H1 (cell line): ENCODE data around the gene KLHL14. TPM values are rescaled to one million over a fixed set of nuclear protein-coding genes. Genes with fewer than 3 reads are reported as not detected.

Source experiments
- CTCF ChIA-PET: fragments of 300-600 bp; sonication (Branson Sonifier 250); formaldehyde crosslinking; loops from one replicate; lab custom pipeline; 2021; ENCODE audit not compliant: partially characterized antibody; lab: Charles Lee
- POLR2A ChIA-PET: fragments of 300-600 bp; sonication (Branson Sonifier 250); formaldehyde crosslinking; loops from one replicate; lab custom pipeline; 2021; ENCODE audit warnings: inconsistent platforms; ENCODE audit not compliant: partially characterized antibody; lab: Charles Lee
- DNase-seq, 2 experiments: peaks; one replicate each; pipeline versions ENCODE4 v3.0.0 to v3.0.0-alpha.2; 2010 to 2022; ENCODE audit warnings: low spot score in 2 of 2, low read depth in 1 of 2, mixed read lengths in 1 of 2
- FAIRE-seq: peaks from 2 replicates; lab custom pipeline; 2011; peaks lifted over from hg19 to GRCh38; lab: Jason Lieb, UNC
- H2AFZ ChIP-seq: 2 replicates; pipeline ENCODE4 v1.8.1; 2012; ENCODE audit warnings: low read length, inconsistent platforms
- H2AK5ac ChIP-seq: 2 replicates; pipeline ENCODE4 v1.6.1; 2013; ENCODE audit warnings: low read depth, low read length
- H2BK120ac ChIP-seq: replicated peaks from 2 replicates; pipeline ENCODE3; 2013; ENCODE audit warnings: low read depth, low read length, inconsistent platforms
- H2BK12ac ChIP-seq: 2 replicates; pipeline ENCODE4 v1.6.1; 2013; ENCODE audit warnings: low read depth, low read length
- H2BK15ac ChIP-seq: 2 replicates; pipeline ENCODE4 v1.6.1; 2013; ENCODE audit warnings: low read length
- H2BK20ac ChIP-seq: 2 replicates; pipeline ENCODE4 v1.6.1; 2013; ENCODE audit warnings: low read length
- H2BK5ac ChIP-seq: 2 replicates; pipeline ENCODE4 v1.6.1; 2013; ENCODE audit warnings: low read depth, low read length
- H3K14ac ChIP-seq: 2 replicates; pipeline ENCODE4 v1.6.1; 2013; ENCODE audit warnings: inconsistent platforms; ENCODE audit not compliant: insufficient read length
- H3K18ac ChIP-seq: 2 replicates; pipeline ENCODE4 v1.6.1; 2013; ENCODE audit warnings: low read length; ENCODE audit errors: extremely low read depth
- H3K23ac ChIP-seq: 2 replicates; pipeline ENCODE4 v1.6.1; 2013; ENCODE audit warnings: inconsistent platforms; ENCODE audit not compliant: insufficient read length
- H3K23me2 ChIP-seq: 2 replicates; pipeline ENCODE4 v1.6.1; 2013; ENCODE audit warnings: low read depth, low read length
- H3K27ac ChIP-seq: 2 replicates; pipeline ENCODE4 v1.6.1; 2011; ENCODE audit warnings: low read depth, low read length, inconsistent platforms
- H3K27me3 ChIP-seq, 4 experiments: replicated peaks in 1 of 4; 1 replicate in 1 of 4; 2 replicates in 3 of 4; pipeline versions ENCODE4 v1.6.1 to v1.8.1; 2011 to 2013; ENCODE audit warnings: low read length in 3 of 4, mild to moderate bottlenecking in 3 of 4, inconsistent platforms in 2 of 4, mixed read lengths in 2 of 4, moderate library complexity in 1 of 4; ENCODE audit not compliant: control insufficient read depth in 3 of 4, insufficient read depth in 3 of 4; ENCODE audit errors: extremely low read depth in 1 of 4
- H3K36me3 ChIP-seq, 4 experiments: 2 replicates each; pipeline versions ENCODE4 v1.6.1 to v1.8.1; 2011 to 2013; ENCODE audit warnings: mild to moderate bottlenecking in 4 of 4, low read length in 3 of 4, moderate library complexity in 2 of 4, control low read depth in 1 of 4, inconsistent platforms in 1 of 4; ENCODE audit not compliant: insufficient read depth in 4 of 4, control insufficient read depth in 2 of 4
- H3K4ac ChIP-seq: replicated peaks from 2 replicates; pipeline ENCODE3; 2013; ENCODE audit warnings: low read length, low read depth, mixed read lengths, inconsistent platforms; ENCODE audit not compliant: insufficient read length
- H3K4me1 ChIP-seq, 4 experiments: replicated peaks in 1 of 4; 1 replicate in 1 of 4; 2 replicates in 3 of 4; pipeline versions ENCODE4 v1.6.1 to v1.8.1; 2011 to 2013; ENCODE audit warnings: low read length in 3 of 4, inconsistent platforms in 2 of 4, mixed read lengths in 1 of 4; ENCODE audit not compliant: insufficient read depth in 4 of 4, control insufficient read depth in 3 of 4
- H3K4me2 ChIP-seq, 2 experiments: 2 replicates each; pipeline versions ENCODE4 v1.6.1 to v1.8.1; 2011 to 2013; ENCODE audit warnings: low read depth in 2 of 2, low read length in 2 of 2, control low read depth in 1 of 2, inconsistent platforms in 1 of 2, mild to moderate bottlenecking in 1 of 2; ENCODE audit not compliant: insufficient read depth in 1 of 2
- H3K4me3 ChIP-seq, 4 experiments: fragments of 200-600, 300-600 bp in 1 of 4; sonication (generic), shearing (Covaris generic), sonication (Bioruptor Twin) in 1 of 4; 2 replicates each; pipeline versions ENCODE4 v1.5.1 to v1.8.1; 2011 to 2016; ENCODE audit warnings: low read length in 4 of 4, low read depth in 3 of 4, control low read depth in 2 of 4, inconsistent platforms in 2 of 4, mild to moderate bottlenecking in 2 of 4, mixed read lengths in 1 of 4, moderate library complexity in 1 of 4; ENCODE audit not compliant: insufficient read depth in 2 of 4; ENCODE audit errors: extremely low read depth in 1 of 4
- H3K56ac ChIP-seq: replicated peaks from 2 replicates; pipeline ENCODE3; 2013; ENCODE audit warnings: low read depth, mild to moderate bottlenecking, mixed read lengths, low read length, inconsistent platforms; ENCODE audit not compliant: insufficient read length
- H3K79me1 ChIP-seq: 2 replicates; pipeline ENCODE4 v1.6.1; 2013; ENCODE audit warnings: low read depth, low read length, control low read depth
- H3K79me2 ChIP-seq, 2 experiments: 2 replicates each; pipeline versions ENCODE4 v1.6.1 to v1.8.1; 2012 to 2013; ENCODE audit warnings: low read length in 2 of 2, mild to moderate bottlenecking in 2 of 2, inconsistent platforms in 1 of 2; ENCODE audit not compliant: insufficient read depth in 2 of 2, control insufficient read depth in 1 of 2
- H3K9ac ChIP-seq, 4 experiments: replicated peaks in 1 of 4; 1 replicate in 1 of 4; 2 replicates in 3 of 4; pipeline versions ENCODE4 v1.6.1 to v1.8.1; 2011 to 2013; ENCODE audit warnings: low read depth in 3 of 4, low read length in 3 of 4, control low read depth in 2 of 4, mild to moderate bottlenecking in 2 of 4, moderate library complexity in 2 of 4, inconsistent platforms in 1 of 4; ENCODE audit errors: extremely low read depth in 1 of 4
- H3K9me3 ChIP-seq, 2 experiments: 2 replicates each; pipeline versions ENCODE4 v1.6.1 to v1.8.1; 2012 to 2013; ENCODE audit warnings: mild to moderate bottlenecking in 2 of 2, moderate library complexity in 2 of 2, control low read depth in 1 of 2, inconsistent platforms in 1 of 2, low read depth in 1 of 2, low read length in 1 of 2, mixed read lengths in 1 of 2; ENCODE audit not compliant: insufficient read depth in 2 of 2
- H4K20me1 ChIP-seq, 2 experiments: replicated peaks in 1 of 2; 2 replicates each; pipeline versions ENCODE3 to v1.8.1; 2011 to 2013; ENCODE audit warnings: inconsistent platforms in 2 of 2, low read length in 2 of 2, mild to moderate bottlenecking in 1 of 2; ENCODE audit not compliant: insufficient read depth in 2 of 2, control insufficient read depth in 1 of 2
- H4K5ac ChIP-seq: 2 replicates; pipeline ENCODE4 v1.6.1; 2013; ENCODE audit warnings: low read length, low read depth, mixed read lengths, inconsistent platforms; ENCODE audit not compliant: insufficient read length
- H4K8ac ChIP-seq: 2 replicates; pipeline ENCODE4 v1.8.0; 2013; ENCODE audit warnings: mild to moderate bottlenecking, moderate library complexity, low read length, inconsistent platforms; ENCODE audit not compliant: insufficient read depth; ENCODE audit errors: extremely low read depth
- H4K91ac ChIP-seq: replicated peaks from 2 replicates; pipeline ENCODE3; 2013; ENCODE audit warnings: low read length, mixed read lengths, inconsistent platforms; ENCODE audit not compliant: insufficient read length
- ASH2L ChIP-seq: fragments of 200-600, 300-600 bp; sonication (generic); IDR thresholded peaks from one replicate; pipeline ENCODE4 v1.7.1; 2017; ENCODE audit warnings: low read length
- CEBPB ChIP-seq: IDR thresholded peaks from 2 replicates; pipeline ENCODE4 v1.6.1; 2012; ENCODE audit warnings: low read depth, low read length
- CHD2 ChIP-seq: IDR thresholded peaks from 2 replicates; pipeline ENCODE4 v1.6.1; 2012; ENCODE audit warnings: low read length, improper control_type of control experiment
- CREB1 ChIP-seq: IDR thresholded peaks from 2 replicates; pipeline ENCODE4 v1.6.1; 2012; ENCODE audit warnings: inconsistent platforms
- EZH2 ChIP-seq: fragments of 200-600 bp; sonication (generic); IDR thresholded peaks from 2 replicates; pipeline ENCODE4 v1.7.1; 2012; ENCODE audit warnings: low read depth, mild to moderate bottlenecking, moderate library complexity, low read length, inconsistent platforms; ENCODE audit not compliant: severe bottlenecking
- HDAC2 ChIP-seq, 2 experiments: fragments of 300-600 bp in 1 of 2; sonication (generic) in 1 of 2; IDR thresholded peaks; 2 replicates each; pipeline ENCODE4 v1.6.1; 2011 to 2012; ENCODE audit warnings: low read depth in 2 of 2, low read length in 2 of 2, mild to moderate bottlenecking in 2 of 2, moderate library complexity in 2 of 2, borderline replicate concordance in 1 of 2, inconsistent platforms in 1 of 2
- KDM5A ChIP-seq: fragments of 200-600 bp; IDR thresholded peaks from 2 replicates; pipeline ENCODE4 v1.7.1; 2012; ENCODE audit warnings: mild to moderate bottlenecking, low read length, inconsistent platforms, mixed read lengths
- POLR2AphosphoS5 ChIP-seq: IDR thresholded peaks from 2 replicates; pipeline ENCODE4 v1.6.1; 2011; ENCODE audit warnings: low read depth, low read length
- SIN3A ChIP-seq, 2 experiments: IDR thresholded peaks in 1 of 2; conservative IDR thresholded peaks in 1 of 2; 2 replicates each; pipeline ENCODE4 v1.6.1; 2011 to 2012; ENCODE audit warnings: low read length in 2 of 2, improper control_type of control experiment in 1 of 2, low read depth in 1 of 2, mild to moderate bottlenecking in 1 of 2
- SP4 ChIP-seq: IDR thresholded peaks from 2 replicates; pipeline ENCODE4 v1.6.1; 2012; ENCODE audit warnings: low read length, inconsistent platforms
- TAF1 ChIP-seq: IDR thresholded peaks from 2 replicates; pipeline ENCODE4 v1.6.1; 2011; ENCODE audit warnings: mild to moderate bottlenecking, low read depth, low read length
- TCF12 ChIP-seq: IDR thresholded peaks from 2 replicates; pipeline ENCODE4 v1.6.1; 2011; ENCODE audit warnings: low read depth, mild to moderate bottlenecking, low read length
- WGBS, 2 experiments: shearing (Covaris generic) in 1 of 2; methylation state at CpG; one replicate each; pipeline versions ENCODE4 v1.1.6 to v1.1.7; 2013 to 2015; ENCODE audit warnings: low lambda C conversion rate in 2 of 2, mixed read lengths in 2 of 2, inconsistent platforms in 1 of 2, low coverage in 1 of 2, missing lambda C conversion rate in 1 of 2; ENCODE audit not compliant: insufficient replicate concordance in 2 of 2, insufficient coverage in 1 of 2, insufficient read length in 1 of 2; ENCODE audit errors: extremely low coverage in 1 of 2, missing lambda C conversion rate in 1 of 2; 5-methylcytosine and 5-hydroxymethylcytosine counted together
- polyA plus RNA-seq, 7 experiments: library from polyadenylated mRNA; depleted of rRNA in 3 of 7; stranded (reverse) in 5 of 7; unstranded in 2 of 7; fragments of >200 nt in 5 of 7; fragments of 200-250 nt in 2 of 7; gene quantifications; 1 replicate in 5 of 7; 2 replicates in 1 of 7; 4 replicates in 1 of 7; pipeline versions ENCODE4 v1.2.1 to v1.2.3, GENCODE V29; 2011 to 2013; ENCODE audit warnings: missing spikeins in 2 of 7, mixed read lengths in 2 of 7
- total RNA-seq: library from RNA; stranded (reverse); fragmentation: NEBNext Ultra II Directional; extraction: Animal tissue kit (Norgen Biotek cat#: 25700); gene quantifications from 2 replicates; pipeline ENCODE4 v1.2.1, GENCODE V29; 2021
- TF ChIP-seq, protein P1 (sequence below), 3 experiments: IDR thresholded peaks; 1 replicate in 2 of 3; 2 replicates in 1 of 3; pipeline versions ENCODE4 v1.5.1 to v1.6.1; 2011; ENCODE audit warnings: low read length in 3 of 3, mild to moderate bottlenecking in 3 of 3, inconsistent platforms in 2 of 3, low read depth in 1 of 3, moderate library complexity in 1 of 3; ENCODE audit not compliant: insufficient read depth in 1 of 3; ENCODE audit errors: control extremely low read depth in 1 of 3

Gene KLHL14
- total and polyA plus RNA-seq, 2 of the 8 experiments (the other 6 are each of a cell fraction or from before 2014, with no cell fraction given) = 1.1 to 1.2 TPM

DNA sequence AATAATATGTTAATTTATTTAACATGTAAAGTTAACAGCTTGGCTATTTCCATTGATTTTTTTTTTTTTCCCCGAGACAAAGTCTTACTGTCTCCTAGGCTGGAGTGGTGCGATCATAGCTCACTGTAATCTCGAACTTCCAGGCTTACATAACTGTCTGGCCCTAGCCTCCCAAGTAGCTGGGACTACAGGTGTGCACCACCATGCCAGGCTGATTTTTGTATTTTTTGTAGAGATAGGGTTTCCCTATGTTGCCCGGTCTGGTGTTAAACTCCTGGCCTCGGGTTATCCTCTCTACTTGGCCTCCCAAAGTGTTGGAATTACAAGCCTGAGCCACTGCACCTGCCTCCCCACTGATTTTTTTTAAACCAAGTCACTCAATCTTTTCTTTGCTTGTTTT is 32.5 kb upstream of the KLHL14 start:
- Histone ChIP-seq H3K14ac (no peak overlapping the region), H3K4ac (no peak overlapping the region)

More for the DNA sequence above, 32.5 kb upstream of the KLHL14 start:
- Histone ChIP-seq H3K4me1 (no peaks in the 10 kb centered on the region), H3K79me2 (no peaks in the 10 kb centered on the region), H3K9me3 (no peaks in the 10 kb centered on the region), H3K23ac (no peak overlapping the region), H2AFZ (no peak overlapping the region), H3K27ac (no peak overlapping the region), H2BK15ac (no peak overlapping the region), H3K9ac (no peak overlapping the region), H3K4me3 (no peak overlapping the region), H4K20me1 (no peaks in the 10 kb centered on the region), H2AK5ac (no peak overlapping the region), H3K18ac (no peak overlapping the region), H2BK120ac (no peak overlapping the region), H3K56ac (no peak overlapping the region), H2BK20ac (no peak overlapping the region), H2BK12ac (no peak overlapping the region), H3K79me1 (no peaks in the 10 kb centered on the region), H4K5ac (no peak overlapping the region), H2BK5ac (no peak overlapping the region), H4K91ac (no peak overlapping the region), H3K4me2 (no peak overlapping the region), H4K8ac (no peak overlapping the region), H3K36me3 (no peaks in the 10 kb centered on the region), H3K27me3 (no peaks in the 10 kb centered on the region), H3K23me2 (no peaks in the 10 kb centered on the region)
- no peak for DNase-seq
- WGBS, 2 experiments = 81% methylated on average over 5 of the region's 5 CpGs; no CpG with 5 or more reads in 1 of the 2 experiments
- no peak for TF ChIP-seq CHD2
- no peak for TF ChIP-seq ASH2L
- TF ChIP-seq TCF12 = no peak
- no peak for TF ChIP-seq SIN3A (conservative IDR thresholded peaks at IDR 0.05 in 1 of 2, IDR thresholded peaks at IDR 0.05 in 1 of 2; ENCODE audit: low read depth in 1 of 2, low read length in 2 of 2)
- TF ChIP-seq CEBPB = no peak
- TF ChIP-seq EZH2 = no peak
- no peak for TF ChIP-seq TAF1
- TF ChIP-seq SP4 = no peak
- TF ChIP-seq, protein P1, sequence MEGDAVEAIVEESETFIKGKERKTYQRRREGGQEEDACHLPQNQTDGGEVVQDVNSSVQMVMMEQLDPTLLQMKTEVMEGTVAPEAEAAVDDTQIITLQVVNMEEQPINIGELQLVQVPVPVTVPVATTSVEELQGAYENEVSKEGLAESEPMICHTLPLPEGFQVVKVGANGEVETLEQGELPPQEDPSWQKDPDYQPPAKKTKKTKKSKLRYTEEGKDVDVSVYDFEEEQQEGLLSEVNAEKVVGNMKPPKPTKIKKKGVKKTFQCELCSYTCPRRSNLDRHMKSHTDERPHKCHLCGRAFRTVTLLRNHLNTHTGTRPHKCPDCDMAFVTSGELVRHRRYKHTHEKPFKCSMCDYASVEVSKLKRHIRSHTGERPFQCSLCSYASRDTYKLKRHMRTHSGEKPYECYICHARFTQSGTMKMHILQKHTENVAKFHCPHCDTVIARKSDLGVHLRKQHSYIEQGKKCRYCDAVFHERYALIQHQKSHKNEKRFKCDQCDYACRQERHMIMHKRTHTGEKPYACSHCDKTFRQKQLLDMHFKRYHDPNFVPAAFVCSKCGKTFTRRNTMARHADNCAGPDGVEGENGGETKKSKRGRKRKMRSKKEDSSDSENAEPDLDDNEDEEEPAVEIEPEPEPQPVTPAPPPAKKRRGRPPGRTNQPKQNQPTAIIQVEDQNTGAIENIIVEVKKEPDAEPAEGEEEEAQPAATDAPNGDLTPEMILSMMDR (IDR thresholded peaks at IDR 0.05; ENCODE audit: control extremely low read depth in 1 of 3, insufficient read depth in 1 of 3, low read depth in 1 of 3, low read length in 3 of 3) = no peak
- TF ChIP-seq POLR2AphosphoS5 = no peak
- TF ChIP-seq HDAC2 (IDR thresholded peaks at IDR 0.05; ENCODE audit: borderline replicate concordance in 1 of 2, low read depth in 2 of 2, low read length in 2 of 2) = no peak
- TF ChIP-seq CREB1 = no peak
- TF ChIP-seq KDM5A = no peak
- ChIA-PET CTCF (no interaction called here), POLR2A (no interaction called here)
- no peak for FAIRE-seq
